ENCODE results near the gene ESRRB.
A peak's percentile ranks its signal among the peaks of the same experiment; 100 is the strongest.

Gene ESRRB

DNA sequence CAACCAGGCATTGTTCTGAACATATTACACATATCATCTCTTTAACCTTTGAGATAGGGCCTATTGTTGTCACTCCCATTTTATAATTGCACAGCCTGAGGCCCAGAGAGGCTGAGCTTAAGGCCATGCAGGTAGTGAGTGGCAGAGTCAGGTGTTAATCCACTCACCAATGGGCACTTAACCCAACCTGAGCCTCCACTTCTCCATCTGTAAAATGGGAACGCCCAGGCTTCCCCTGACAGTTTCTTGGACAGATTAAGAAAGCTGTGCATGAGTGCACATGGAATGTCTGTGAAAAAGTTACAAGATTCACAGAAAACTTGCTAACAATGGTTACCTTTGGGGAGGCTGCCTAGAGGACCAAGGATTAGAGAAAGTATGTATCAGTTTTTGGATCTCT, 32.9 kb downstream of the ESRRB start:
- no peak for DNase-seq

DNA sequence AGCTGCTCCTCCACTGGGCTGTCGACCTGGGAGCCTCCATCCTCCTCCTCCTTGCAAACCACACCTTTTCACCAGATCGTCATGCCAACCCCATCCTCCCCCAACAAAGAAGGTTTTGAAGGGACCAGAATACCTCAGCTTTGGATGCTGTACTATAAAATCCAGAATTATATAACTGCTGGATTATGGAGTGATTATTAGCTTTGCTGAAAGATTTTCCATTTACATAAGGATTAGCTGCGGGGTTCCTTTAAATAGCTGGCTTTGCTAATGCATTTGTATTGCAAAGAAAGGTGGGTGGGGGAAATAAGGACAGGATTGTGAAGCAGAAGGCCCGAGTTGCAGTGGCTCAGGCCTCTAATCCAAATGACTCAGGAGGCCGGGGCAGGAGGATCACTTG, 36.6 kb downstream of the ESRRB start:
- no peak for DNase-seq

DNA sequence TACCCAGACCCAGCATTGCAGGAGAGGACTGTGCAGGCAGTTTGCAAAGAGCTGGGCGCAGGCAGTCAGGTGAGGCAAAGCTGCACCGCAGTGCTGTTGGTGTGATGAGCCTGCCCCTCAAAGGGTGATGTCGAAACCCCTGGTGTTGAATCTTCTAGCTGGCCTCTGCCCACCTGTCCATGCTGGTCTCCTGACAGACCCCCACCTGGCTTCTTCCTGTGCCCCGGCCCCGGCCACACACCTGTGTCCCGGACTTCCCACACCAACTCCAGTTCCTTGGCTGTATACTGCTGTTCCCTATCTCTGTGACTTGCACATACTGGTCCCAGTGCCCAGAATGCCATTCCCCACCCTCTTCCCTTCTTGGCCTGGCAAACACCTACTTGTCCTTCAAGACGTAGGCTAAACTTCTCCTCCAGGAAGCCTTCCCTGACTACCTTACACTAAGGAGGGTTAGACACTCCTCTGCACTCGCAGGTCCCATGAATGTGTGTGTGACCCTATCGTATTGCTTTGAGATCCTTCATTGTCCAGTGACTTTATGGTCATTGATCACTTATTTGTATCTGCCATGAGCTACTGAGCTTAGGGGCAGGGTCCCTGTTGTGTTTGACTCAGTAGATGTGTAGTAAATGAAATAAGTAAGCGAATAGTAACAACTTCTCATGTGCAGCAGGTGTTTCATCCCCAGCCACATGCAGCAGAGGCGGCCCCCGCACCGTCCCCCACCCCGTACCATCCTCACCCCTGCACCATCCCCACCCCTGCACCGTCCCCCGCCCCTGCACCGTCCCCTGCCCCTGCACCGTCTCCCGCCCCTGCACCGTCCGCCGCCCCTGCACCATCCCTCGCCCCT, 37.4 kb downstream of the ESRRB start:
- no peak for DNase-seq

DNA sequence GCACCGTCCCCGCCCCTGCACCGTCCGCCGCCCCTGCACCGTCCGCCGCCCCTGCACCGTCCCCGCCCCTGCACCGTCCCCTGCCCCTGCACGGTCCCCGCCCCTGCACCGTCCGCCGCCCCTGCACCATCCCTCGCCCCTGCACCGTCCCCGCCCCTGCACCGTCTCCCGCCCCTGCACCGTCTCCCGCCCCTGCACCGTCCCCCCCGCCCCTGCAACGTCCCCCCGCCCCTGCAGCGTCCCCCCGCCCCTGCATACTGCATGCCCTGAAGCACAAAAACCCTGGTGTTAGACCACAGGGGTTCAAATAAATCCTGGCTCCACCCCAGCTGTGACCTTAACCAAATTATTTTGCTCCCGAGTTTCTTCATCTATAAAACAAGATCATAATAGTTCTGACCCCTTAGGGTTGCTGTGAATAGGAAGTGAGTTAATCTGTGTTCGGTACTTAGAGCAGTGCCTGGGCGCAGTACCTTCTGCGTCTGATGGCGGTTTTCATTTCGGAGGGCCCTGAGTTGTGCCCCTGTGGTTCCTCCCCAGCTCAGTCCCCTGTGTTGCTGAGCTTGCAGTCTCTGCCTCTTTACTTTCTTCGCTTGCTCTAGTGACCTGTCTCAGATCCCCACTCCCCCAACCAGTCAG, 38.1 kb downstream of the ESRRB start:
- DNase-seq: no peak

DNA sequence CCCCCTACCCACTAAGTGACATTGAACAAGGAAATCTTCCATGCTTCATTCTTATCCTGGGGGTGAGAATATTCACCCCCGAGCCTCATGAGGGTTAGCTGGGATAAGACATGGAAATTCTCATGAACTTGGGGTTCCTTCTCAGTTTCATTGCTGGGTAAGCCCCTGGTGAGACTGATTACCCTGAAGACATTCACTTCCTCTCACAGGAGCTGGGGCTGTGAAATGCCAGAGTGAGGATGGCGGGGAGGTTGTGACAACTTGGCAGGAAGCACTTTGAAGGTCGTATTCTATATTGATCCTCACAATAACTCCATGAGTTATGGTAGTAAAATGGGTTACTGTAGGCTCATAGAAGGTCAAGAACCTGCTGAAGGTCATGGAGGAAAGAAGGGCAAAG, 43.5 kb downstream of the ESRRB start:
- DNase-seq: no peak

DNA sequence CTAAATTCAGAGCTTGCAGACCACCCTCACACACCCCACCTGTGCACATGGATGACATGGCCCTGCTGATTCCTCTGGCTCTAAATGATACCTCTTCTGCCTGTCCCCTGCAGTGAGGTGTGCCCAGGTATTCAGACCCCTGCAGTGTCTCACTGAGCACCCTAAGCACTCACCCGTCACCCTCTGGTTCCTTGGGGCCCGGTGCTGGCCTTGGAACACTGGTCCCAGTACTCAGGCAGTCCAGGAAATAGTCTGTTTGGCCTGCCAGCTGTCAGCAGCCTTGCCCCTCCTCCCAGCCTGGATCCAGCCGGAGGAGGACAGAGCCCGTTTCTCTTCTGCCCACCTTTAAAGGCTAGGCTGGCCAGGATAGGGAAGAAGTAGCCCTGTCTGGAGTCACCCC, 44.9 kb downstream of the ESRRB start:
- DNase-seq: no peak

DNA sequence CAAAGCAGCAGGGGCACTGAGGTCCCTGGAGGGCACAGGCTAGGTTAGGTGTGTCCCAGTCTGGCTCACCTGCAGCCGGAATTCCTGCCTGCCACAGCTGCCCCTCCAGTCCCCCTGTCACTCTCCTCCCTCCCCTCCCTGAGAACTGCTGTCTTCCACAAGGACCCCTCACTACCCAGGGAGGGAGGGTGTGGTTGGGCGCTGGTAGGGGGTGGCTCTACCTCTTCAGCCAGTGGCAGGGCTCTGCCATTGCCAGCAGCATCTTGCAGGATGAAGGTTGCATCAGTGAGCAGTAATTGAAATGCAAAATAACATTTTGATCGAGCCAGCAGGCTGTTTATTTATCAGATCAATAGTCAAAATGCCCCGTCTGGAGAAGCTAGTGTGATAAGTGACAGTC, 45.7 kb downstream of the ESRRB start:
- no peak for DNase-seq

DNA sequence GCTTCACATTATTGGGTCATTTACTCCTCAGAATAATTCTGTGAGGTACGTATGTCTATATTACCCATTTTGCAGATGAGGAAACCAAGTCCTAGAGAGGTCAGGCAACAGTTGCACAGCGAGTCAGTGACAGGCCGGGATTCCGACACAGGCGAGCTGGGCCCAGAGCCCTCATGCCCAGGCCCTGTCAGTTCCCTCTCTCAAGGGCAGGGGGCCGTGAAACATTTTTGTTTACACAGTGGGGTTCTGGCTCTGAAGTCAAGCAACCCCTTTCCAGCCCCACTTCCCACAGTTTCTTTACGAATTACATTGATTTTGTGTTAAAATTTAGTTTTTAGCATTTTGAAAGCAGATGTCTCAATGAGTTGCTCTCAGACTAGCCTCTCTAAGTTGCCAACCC, 46.7 kb downstream of the ESRRB start:
- DNase-seq: no peak

DNA sequence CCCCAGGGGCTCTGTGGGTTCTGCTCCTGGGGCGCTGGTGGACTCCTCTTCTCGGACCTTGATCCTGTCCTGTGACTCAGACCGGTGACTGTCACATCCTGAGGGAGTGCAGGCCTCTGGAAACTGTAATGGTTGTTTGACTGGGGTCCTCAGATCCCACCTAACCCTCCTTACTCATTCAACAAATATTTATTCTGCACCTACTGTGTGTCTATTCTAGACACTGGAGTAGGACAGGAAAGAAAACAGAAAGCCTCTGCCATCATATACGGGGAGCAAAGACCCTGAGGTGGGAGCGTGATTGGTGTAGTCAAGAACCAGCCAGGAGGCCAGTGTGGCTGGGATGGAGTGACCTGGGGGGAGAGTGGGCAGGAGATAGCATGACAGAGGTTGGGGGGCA, 47.6 kb downstream of the ESRRB start:
- DNase-seq: no peak

DNA sequence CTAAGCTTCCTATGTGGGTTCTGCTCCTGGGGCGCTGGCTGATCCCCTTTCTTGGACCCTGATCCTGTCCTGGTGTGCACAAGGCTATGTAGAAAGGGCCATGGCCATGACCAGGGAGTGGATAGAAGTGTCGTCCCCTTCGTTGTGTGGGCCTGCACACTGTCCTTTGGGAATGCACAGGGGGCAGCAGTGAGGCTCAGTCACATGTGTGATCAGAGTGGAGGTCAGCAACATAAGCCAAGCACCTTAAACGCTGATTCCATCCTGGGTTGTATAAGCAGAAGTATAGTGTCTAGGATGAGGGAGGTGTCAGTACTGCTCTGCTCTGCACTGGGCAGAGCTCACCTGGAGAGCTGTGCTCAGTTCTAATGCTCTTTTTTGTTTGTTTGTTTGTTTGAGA, 48.4 kb downstream of the ESRRB start:
- DNase-seq: no peak

DNA sequence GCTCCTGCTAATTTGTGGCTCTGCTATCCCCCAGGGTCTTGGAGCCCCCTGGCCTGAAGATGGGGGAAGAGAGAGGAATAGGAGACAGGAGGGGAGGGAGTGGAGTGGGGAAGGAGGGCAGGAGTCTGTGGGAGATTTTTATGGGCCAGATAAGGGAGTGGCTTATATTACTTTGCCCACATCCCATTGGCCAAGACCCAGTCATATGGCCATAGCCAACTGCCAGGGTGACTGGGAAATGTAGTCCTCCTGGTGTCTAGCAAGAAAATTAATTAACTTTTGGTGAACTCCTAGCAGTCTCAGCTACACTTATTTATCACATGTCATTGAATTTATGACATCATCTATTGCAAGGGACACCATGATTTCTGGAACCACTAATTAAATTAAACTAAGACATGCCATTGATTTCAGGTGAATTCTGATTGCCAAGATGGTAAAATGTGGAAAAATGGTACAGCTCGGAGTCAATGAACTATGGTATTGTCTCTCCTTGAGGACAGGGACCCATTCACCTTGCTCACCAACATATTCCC, 50.3 kb downstream of the ESRRB start:
- DNase-seq: no peak

DNA sequence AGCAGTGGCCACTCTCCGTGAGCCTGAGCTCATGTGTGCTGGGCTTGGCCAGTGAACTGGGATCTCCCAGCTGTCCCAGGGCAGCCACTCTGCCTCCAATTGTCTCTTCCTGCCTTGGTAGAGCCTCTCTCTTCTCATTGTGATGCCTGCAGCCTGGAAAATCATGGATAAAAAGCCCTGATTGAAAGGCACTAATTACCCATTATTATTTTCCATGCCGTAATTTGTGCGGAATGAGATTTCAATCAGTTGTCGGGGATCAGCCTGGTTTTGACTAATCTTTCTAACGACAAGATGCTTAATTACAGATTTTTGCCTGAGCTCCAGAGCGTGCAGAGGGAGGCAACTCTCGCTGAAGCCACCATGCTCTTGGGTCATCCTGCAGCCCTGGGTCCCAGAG, 52.7 kb downstream of the ESRRB start:
- DNase-seq: no peak

DNA sequence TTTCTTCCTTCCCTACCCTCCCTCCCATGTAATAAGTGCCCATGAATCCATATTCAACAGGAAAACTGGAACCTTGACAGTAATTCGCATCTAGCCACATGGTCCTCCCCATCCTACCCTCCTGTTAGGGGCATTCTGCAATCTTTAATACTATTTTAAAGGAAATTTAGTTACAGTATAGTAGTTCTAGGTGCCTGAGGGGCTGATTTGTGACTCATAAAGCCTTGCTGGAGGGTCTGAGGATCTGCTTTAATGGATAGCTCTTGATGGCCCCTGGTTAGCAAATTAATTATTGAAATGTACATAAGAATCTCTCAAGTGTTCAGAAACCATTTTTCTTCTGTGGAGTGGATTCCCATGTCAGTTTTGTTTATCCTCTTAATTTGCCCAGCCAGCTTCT, 54.1 kb downstream of the ESRRB start:
- no peak for DNase-seq

DNA sequence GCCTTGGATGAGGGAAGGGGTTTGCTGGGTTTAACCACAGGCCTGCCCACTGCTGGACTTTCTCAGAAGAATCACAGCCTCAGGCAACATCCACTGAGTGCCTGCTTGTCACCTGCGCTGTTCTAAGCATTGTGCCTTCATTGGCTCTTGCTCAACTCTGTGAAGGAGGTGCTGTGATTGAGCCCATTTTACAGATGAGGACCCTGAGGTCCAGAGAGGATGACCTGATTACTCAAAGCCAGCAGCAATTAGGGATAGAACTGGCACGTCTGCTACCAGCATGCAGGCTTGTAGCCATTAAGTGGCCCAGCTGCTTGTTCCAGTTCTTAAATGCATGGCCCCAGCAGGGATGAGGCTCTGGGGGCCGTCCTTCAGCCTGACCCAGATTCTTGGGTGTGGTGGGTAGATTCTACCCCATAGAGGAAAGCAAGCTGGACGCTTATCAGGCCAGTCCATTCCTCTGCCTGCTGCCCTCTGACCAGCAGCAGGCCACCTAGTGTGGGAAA, 54.6 kb downstream of the ESRRB start:
- DNase-seq: no peak

DNA sequence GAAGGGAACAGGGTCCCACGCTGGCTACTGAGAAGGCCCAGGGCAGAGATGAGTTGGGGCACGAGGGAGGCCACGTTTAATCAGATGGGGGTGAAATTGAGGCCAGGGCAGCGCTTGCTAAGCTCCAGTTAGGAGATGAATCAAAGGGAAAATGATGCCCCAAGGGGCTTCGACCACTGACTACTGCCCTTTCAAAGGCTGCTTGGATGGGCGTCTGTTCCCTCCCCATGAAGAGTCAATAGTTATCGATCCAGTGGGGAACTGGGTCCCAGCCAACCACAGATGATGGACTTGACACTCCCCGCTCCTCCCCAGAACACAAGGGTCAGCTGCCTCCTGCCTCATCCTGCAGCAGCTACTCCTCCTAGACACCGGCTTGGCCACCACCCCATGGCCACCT, 55.6 kb downstream of the ESRRB start:
- DNase-seq: no peak

DNA sequence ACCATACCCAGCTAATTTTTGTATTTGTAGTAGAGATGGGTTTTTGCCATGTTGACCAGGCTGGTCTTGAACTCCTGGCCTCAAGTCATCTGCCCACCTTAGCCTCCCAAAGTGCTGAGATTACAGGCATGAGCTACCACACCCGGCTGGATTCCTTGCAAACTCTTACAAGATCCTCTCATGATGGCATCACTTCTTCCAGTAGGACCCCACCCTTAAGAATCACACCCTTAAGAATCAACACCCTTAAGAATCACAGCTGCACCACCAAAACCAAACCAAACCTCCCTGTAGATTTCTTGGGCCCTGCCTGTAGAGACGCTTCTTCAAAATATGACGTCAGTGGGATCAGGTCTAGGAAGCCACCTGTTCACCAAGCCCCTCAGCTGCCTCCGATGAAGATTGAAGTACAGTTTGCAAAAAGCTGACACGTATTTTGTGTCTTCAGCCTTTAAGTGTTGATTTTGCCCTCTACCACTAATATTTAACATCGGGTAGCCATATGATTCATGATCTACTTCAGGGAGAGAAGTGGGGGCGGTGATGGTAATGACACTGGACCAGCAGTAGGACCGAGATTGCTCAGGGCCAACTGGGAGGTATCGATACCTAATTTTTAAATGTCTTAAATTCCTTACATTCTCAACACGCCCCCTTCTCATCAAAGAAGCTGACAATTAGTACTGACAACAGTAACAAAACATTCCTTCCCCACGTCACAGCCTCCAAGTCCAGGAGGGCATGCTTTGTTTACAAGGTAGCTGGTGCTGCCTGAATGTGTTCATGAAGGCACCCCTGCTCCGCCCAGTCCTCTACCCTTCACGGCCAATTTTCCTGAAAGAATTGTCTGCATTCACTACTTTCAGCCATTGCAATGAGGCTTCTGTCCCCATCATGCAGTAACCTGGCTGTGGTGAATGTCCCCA, 57.2 kb downstream of the ESRRB start:
- no peak for DNase-seq

DNA sequence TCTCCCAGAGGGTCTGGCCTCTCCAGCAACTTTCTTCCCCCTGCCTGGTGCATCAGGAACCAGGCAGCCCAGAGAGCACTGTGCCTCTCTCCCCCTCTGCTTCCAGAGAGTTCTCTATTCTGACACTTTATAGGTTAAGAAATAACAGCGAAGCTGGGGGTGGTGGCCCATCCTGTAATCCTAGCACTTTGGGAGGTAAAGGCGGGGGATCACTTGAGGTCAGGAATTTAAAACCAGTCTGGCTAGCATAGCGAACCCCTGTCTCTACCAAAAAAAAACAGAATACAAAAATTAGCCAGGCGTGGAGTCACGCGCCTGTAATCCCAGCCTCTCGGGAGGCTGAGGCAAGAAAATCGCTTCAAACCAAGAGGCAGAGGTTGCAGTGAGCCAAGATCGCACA, 58.3 kb downstream of the ESRRB start:
- no peak for DNase-seq

DNA sequence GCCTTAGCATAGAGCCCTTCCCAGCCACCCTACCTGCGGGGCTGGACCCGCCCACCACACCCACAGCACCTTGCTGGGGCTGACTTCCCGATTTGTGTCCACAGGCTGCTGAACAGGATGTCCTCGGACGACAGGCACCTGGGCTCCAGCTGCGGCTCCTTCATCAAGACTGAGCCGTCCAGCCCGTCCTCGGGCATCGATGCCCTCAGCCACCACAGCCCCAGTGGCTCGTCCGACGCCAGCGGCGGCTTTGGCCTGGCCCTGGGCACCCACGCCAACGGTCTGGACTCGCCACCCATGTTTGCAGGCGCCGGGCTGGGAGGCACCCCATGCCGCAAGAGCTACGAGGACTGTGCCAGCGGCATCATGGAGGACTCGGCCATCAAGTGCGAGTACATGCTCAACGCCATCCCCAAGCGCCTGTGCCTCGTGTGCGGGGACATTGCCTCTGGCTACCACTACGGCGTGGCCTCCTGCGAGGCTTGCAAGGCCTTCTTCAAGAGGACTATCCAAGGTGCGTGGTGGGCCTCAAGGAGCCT, 63.4 kb downstream of the ESRRB start:
- DNase-seq: no peak

DNA sequence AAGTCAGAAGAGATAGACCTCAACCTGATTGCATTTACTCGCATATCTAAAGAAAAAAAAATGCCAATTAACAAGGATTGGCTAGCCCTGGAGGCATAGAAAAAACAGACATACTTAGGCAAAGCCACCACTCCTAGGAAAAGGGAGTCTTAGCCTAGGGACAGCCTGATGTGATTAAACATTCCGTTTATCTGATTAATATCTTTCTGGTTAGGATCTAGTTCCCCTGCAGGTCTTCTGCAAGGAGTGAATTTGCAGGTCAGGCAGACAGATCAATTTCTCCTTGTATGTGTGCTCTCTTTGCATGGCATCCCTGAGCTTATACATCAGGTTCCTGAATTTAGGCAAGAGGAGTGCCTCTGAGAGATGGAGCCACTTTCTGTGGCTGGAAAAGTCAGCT, 70.5 kb downstream of the ESRRB start:
- no peak for DNase-seq

DNA sequence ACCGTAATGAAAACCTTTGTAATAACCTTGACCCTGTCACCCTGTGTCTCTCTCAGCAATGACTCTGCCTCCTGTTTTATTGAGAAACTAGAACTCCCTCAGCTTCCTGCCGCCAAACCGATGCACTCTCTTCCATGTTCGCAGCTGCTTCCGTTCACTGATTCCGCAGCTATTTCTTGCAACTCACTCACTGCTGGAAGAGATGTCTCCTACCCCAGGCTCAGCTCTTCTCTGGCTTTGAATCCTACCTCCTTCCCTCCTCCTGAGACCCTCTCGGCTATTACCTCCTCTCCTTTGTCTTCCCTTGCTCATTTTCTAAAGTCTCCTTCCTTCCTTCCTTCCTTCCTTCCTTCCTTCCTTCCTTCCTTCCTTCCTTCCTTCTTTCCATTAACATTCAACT, 71.0 kb downstream of the ESRRB start:
- DNase-seq: no peak

DNA sequence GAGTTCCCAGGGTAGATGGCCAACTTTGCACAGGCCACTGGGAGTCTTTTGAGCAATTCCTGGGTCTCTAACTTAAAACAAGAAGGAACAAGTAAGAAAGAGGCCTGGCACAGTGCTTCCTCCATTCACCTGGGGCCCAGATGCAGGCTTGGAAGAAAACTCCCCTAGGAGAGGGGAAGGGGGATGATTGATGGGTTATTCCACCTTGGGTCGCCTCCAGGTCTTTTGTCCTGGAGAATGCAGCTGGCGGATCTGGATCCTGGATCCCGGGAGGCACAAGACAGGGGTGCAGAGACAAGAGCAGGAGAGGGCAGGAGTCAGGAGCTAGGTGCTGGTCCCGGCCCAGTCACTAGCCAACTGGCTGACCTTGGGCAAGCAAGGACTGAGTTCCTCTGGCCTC, 74.5 kb downstream of the ESRRB start:
- no peak for DNase-seq

DNA sequence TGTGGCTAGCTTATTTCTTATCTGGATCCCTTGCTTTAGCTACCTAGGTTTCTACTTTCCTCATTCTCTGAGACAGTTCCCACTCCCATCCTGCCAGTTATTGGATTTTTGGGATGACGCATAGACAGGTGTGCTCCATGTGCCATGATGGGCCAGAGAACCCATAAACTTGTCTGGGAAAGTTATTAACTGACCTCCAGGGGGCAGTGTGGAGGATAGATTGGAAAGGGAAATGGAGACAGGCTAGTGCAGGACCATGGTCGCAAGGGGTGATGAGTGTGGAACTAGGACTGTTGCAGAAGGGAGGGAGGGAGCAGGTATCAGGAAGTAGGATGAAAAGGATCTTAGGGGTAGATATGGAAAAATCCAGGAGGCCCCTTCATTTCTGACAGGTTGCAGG, 80.3 kb downstream of the ESRRB start:
- peak; percentile 61 for DNase-seq

All from DMS153 (cell line).